Activated T-helper 17 cell treated with anti-CD3 and anti-CD28 coated beads, Interleukin-2, amount 50 U/mL, for 72 hours (primary cell): ENCODE results near the gene DVL2. TPM values are rescaled to one million over a fixed set of nuclear protein-coding genes. Genes with fewer than 3 reads are reported as not detected.
A peak's percentile ranks its signal among the peaks of the same experiment; 100 is the strongest.
"Not testable (repeated sequence)": the region's sequence is repeated elsewhere in the genome, so short reads cannot be mapped to it uniquely, and the experiment has no call there.

Source experiments
- ATAC-seq: fragments of 150-1000 bp; cut with Tn5 transposase; replicated peaks from 2 replicates; pipeline ENCODE4 v1.10.0; 2021; ENCODE audit warnings: mild to moderate bottlenecking, moderate library complexity
- H3K27ac Mint-ChIP-seq: one replicate; pipeline ENCODE4 v1.8.0; 2022; ENCODE audit warnings: mixed read lengths
- H3K27me3 Mint-ChIP-seq: one replicate; pipeline ENCODE4 v1.8.0; 2022; ENCODE audit warnings: mixed read lengths
- H3K36me3 Mint-ChIP-seq: one replicate; pipeline ENCODE4 v1.8.0; 2022; ENCODE audit warnings: low read depth, mild to moderate bottlenecking, mixed read lengths
- H3K4me1 Mint-ChIP-seq: one replicate; pipeline ENCODE4 v1.8.0; 2022; ENCODE audit warnings: mixed read lengths
- H3K4me3 Mint-ChIP-seq: one replicate; pipeline ENCODE4 v1.8.0; 2022; ENCODE audit warnings: mild to moderate bottlenecking, mixed read lengths
- H3K9me3 Mint-ChIP-seq: one replicate; pipeline ENCODE4 v1.8.0; 2022; ENCODE audit warnings: mixed read lengths
- total RNA-seq, 2 donors: library from RNA; stranded (reverse); gene quantifications; one replicate each; pipeline ENCODE4 v1.2.3, GENCODE V29; 2022

Gene DVL2
- total RNA-seq, 2 donors from 2014 or later = 49.1 to 77.5 TPM

GRCh38 chr17:7191571-7192270 lies 42.6 kb downstream of the DVL2 start:
- no peaks in the 10 kb centered on the region for H3K36me3 Mint-ChIP-seq
- H3K27ac Mint-ChIP-seq = no peak overlapping the region
- no peaks in the 10 kb centered on the region for H3K27me3 Mint-ChIP-seq
- no peak for ATAC-seq
- H3K4me3 Mint-ChIP-seq = no peak overlapping the region
- no peaks in the 10 kb centered on the region for H3K4me1 Mint-ChIP-seq
- H3K9me3 Mint-ChIP-seq = no peaks in the 10 kb centered on the region

DNA sequence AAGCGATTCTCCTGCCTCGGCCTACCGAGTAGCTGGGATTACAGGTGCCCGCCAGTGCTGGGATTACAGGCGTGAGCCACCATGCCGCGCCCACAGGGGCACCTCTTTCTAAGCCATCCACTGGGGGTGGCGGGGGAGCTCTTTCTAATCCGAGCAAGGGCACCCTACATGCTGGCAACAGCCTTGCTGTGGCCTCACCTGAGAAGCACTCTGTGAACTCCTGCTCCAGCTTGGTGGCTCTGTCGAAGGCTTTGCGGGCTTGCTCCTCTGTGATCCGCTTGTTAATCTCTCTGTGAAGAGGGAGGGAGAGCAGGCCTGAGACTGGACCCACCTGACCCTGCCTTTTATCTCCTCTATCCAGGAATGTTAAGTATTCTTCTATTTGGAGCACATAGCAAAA lies 43.2 kb downstream of the DVL2 start:
- no peaks in the 10 kb centered on the region for H3K4me1 Mint-ChIP-seq
- no peaks in the 10 kb centered on the region for H3K36me3 Mint-ChIP-seq
- H3K27ac Mint-ChIP-seq = no peak overlapping the region
- no peaks in the 10 kb centered on the region for H3K9me3 Mint-ChIP-seq
- no peak for ATAC-seq
- H3K27me3 Mint-ChIP-seq = no peaks in the 10 kb centered on the region
- no peak overlapping the region for H3K4me3 Mint-ChIP-seq

GRCh38 chr17:7190276-7190917 lies 43.9 kb downstream of the DVL2 start:
- Mint-ChIP-seq H3K27me3 (no peaks in the 10 kb centered on the region), H3K27ac (no peak overlapping the region), H3K4me3 (no peak overlapping the region), H3K36me3 (no peaks in the 10 kb centered on the region), H3K4me1 (no peaks in the 10 kb centered on the region), H3K9me3 (no peaks in the 10 kb centered on the region)
- ATAC-seq = no peak

GRCh38 chr17:7186241-7186640 lies 48.1 kb downstream of the DVL2 start:
- H3K27ac Mint-ChIP-seq = no peak overlapping the region
- no peaks in the 10 kb centered on the region for H3K9me3 Mint-ChIP-seq
- no peaks in the 10 kb centered on the region for H3K27me3 Mint-ChIP-seq
- no peaks in the 10 kb centered on the region for H3K4me1 Mint-ChIP-seq
- no peak overlapping the region for H3K4me3 Mint-ChIP-seq
- peak; percentile 47 for ATAC-seq
- H3K36me3 Mint-ChIP-seq = no peaks in the 10 kb centered on the region

- Mint-ChIP-seq H3K36me3 (no peaks in the 10 kb centered on the region), H3K4me3 (no peak overlapping the region)
- no peak for ATAC-seq
Observed at GRCh38 chr17:7184647-7185046, 49.7 kb downstream of the DVL2 start.

DNA sequence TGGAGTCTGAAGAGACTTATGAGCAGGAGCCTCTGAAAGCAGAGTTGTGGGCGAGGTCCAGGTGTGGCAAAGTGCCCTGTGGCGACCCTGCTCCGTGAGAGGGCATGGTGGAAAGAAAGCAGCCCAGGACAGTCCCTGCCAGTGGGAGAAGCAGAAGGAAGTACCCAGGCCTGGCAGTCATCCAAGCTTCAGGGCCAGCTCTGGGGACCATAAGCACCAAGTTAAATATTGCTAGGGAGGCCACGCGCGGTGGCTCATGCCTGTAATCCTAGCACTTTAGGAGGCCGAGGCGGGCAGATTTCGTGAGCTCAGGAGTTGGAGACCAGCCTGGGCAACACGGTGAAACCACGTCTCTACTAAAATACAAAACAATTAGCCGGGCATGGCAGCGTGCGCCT lies 50.2 kb downstream of the DVL2 start:
- Mint-ChIP-seq H3K27ac (no peak overlapping the region), H3K9me3 (no peaks in the 10 kb centered on the region), H3K4me1 (no peaks in the 10 kb centered on the region), H3K27me3 (no peaks in the 10 kb centered on the region), H3K4me3 (no peak overlapping the region), H3K36me3 (no peaks in the 10 kb centered on the region)
- ATAC-seq = no peak

More at GRCh38 chr17:7184647-7185046, 49.7 kb downstream of the DVL2 start:
- Mint-ChIP-seq H3K27ac (no peak overlapping the region), H3K27me3 (no peaks in the 10 kb centered on the region), H3K4me1 (no peaks in the 10 kb centered on the region), H3K9me3 (no peaks in the 10 kb centered on the region)

- H3K9me3 Mint-ChIP-seq = no peaks in the 10 kb centered on the region
- H3K27ac Mint-ChIP-seq = no peak overlapping the region
- H3K4me3 Mint-ChIP-seq = no peak overlapping the region
- H3K36me3 Mint-ChIP-seq = no peaks in the 10 kb centered on the region
- no peaks in the 10 kb centered on the region for H3K27me3 Mint-ChIP-seq
- H3K4me1 Mint-ChIP-seq = no peaks in the 10 kb centered on the region
- ATAC-seq = no peak
Observed at GRCh38 chr17:7183433-7184090, 50.8 kb downstream of the DVL2 start.

- H3K9me3 Mint-ChIP-seq, H3K27me3 Mint-ChIP-seq, ATAC-seq, H3K27ac Mint-ChIP-seq, H3K36me3 Mint-ChIP-seq, H3K4me1 Mint-ChIP-seq, H3K4me3 Mint-ChIP-seq: not testable (repeated sequence)
Observed at GRCh38 chr17:7182101-7182500, 52.2 kb downstream of the DVL2 start.

DNA sequence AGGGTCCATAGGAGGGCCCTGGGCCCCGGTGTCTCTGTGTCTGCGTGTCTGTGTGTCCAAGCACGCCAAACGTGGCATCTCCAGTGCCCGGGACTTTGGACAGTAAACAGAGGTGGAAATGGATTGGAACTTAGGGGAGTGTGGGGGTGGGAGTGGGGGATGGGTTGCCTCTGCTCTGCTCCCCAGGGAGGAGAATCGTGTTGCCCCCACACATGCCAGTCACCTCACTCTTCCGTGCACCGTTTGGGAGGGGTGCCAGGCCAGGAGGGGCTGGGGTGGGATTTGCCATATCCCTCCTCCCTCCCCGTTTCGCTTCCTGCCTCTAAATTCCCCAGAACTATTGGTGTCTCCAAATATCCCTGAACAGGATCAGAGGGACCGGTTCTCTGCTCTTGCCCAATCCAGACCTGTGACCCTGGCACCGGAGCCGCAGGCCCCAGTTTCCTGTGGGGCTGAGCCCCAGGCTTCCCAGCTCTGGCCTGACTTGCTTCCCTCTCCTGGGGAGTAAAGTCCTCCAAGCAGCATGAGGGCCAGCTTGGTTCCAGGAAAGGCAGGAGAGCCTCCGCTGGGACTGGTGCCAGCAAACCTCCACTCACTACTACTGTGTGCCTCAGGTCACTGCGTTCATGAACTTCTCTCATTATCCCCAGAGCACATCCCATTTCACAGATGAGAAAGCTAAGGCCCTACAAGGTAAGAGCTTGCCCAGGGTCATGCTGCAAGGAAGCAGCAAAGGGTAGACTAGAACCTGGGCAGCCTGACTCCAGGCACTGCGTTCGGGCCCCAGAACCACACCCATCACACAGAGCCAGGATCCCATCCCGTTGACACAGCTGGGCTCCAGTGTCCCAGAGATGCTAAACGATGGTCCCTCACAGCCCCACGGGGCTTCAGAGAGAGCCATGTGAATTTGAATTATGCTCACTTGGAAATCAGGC lies 54.7 kb downstream of the DVL2 start, which contains the start of gene ASGR1:
Gene ASGR1, minus strand, starts transcription at position 54 of the 938 bp plus-strand sequence. CDS start 807 bp downstream, outside the sequence.
- no peak for ATAC-seq
- Mint-ChIP-seq H3K27ac (peak within 1 kb of the TSS; percentile 48), H3K4me3 (peak within 1 kb of the TSS; percentile 66), H3K27me3 (peaks cover 4% of the 10 kb centered on the region), H3K36me3 (no peaks in the 10 kb centered on the region), H3K4me1 (no peaks in the 10 kb centered on the region), H3K9me3 (no peaks in the 10 kb centered on the region)

DNA sequence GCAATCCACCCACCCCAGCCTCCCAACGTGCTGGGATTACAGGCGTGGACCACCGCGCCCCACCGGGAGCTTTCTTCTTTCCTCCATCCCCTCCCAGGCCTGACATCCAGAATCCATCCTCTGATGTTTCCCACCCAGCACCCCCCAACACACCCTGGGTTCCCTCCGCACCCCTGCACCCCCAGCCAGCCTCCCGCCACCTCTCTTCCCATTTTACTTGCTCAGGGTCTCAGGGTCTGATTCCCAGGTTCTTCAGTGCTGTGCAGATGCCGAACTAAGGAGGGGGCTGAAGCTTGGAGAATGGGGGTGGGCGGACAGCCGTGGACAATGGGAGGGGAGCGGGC lies 55.4 kb downstream of the DVL2 start:
- no peaks in the 10 kb centered on the region for H3K9me3 Mint-ChIP-seq
- no peaks in the 10 kb centered on the region for H3K4me1 Mint-ChIP-seq
- no peak overlapping the region for H3K27ac Mint-ChIP-seq
- no peak overlapping the region for H3K4me3 Mint-ChIP-seq
- H3K27me3 Mint-ChIP-seq = peaks cover 4% of the 10 kb centered on the region
- no peak for ATAC-seq
- no peaks in the 10 kb centered on the region for H3K36me3 Mint-ChIP-seq

DNA sequence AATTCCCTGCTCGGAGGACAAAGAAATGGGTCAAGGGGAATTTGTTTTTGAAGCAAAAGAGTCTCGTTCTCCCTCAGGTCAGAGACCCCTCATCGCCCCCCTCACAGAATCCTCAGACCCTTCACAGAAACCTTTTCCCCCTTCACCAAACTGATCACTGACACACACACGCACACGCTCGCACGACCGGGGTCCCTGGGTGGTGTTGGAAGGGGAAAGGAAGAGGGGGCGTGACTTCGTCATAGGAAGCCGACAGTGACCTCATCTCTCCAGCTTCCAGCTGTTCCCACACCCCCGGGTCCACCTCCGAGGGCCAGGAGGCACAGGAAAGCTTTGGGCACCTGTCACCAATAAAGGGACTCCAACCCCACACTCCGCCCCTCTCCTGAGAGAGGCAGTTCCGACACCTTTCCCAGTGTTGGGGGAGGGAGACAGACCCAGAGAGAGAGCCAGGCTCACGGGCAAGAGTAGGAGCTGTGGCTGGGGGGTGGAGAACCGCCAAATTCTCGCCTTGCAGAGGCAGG lies 56.3 kb downstream of the DVL2 start:
- H3K4me3 Mint-ChIP-seq = peak overlapping the region; percentile 66
- no peaks in the 10 kb centered on the region for H3K9me3 Mint-ChIP-seq
- H3K27me3 Mint-ChIP-seq = peaks cover 4% of the 10 kb centered on the region
- peak overlapping the region; percentile 48 for H3K27ac Mint-ChIP-seq
- ATAC-seq = no peak
- no peaks in the 10 kb centered on the region for H3K4me1 Mint-ChIP-seq
- no peaks in the 10 kb centered on the region for H3K36me3 Mint-ChIP-seq

GRCh38 chr17:7177191-7177953 lies 56.9 kb downstream of the DVL2 start:
- Mint-ChIP-seq H3K4me1 (no peaks in the 10 kb centered on the region), H3K27me3 (peaks cover 4% of the 10 kb centered on the region), H3K27ac (peak overlapping the region; percentile 48), H3K36me3 (no peaks in the 10 kb centered on the region), H3K4me3 (peak overlapping the region; percentile 66), H3K9me3 (no peaks in the 10 kb centered on the region)
- ATAC-seq = peak; percentile 74

GRCh38 chr17:7176841-7177190 lies 57.5 kb downstream of the DVL2 start:
- no peak for ATAC-seq
- no peaks in the 10 kb centered on the region for H3K9me3 Mint-ChIP-seq
- H3K27me3 Mint-ChIP-seq = peaks cover 4% of the 10 kb centered on the region
- H3K4me1 Mint-ChIP-seq = no peaks in the 10 kb centered on the region
- H3K36me3 Mint-ChIP-seq = no peaks in the 10 kb centered on the region
- H3K27ac Mint-ChIP-seq = no peak overlapping the region
- peak overlapping the region; percentile 66 for H3K4me3 Mint-ChIP-seq
